Testis (tissue), 3 donors: Measurements from ENCODE around the gene PRPSAP1. TPM values are rescaled to one million over a fixed set of nuclear protein-coding genes. Genes with fewer than 3 reads are reported as not detected.
"Not testable (repeated sequence)": the region's sequence is repeated elsewhere in the genome, so short reads cannot be mapped to it uniquely, and the experiment has no call there.

ENCODE experiments used
- DNase-seq: peaks from one replicate; pipeline ENCODE4 v3.0.0-alpha.2; 2019
- H3K27ac ChIP-seq, 2 donors: fragments of 200-600 bp; sonication (generic); one replicate each; pipeline ENCODE4 v1.5.1; 2019
- H3K27me3 ChIP-seq: fragments of 200-600 bp; sonication (generic); one replicate; pipeline ENCODE4 v1.5.1; 2019
- H3K36me3 ChIP-seq: fragments of 200-600 bp; sonication (generic); one replicate; pipeline ENCODE4 v1.5.1; 2017; ENCODE audit warnings: low read depth; ENCODE audit errors: missing control alignments
- H3K4me1 ChIP-seq: fragments of 200-600 bp; sonication (generic); one replicate; pipeline ENCODE4 v1.5.1; 2019
- H3K4me3 ChIP-seq, 2 donors: fragments of 200-600 bp; sonication (generic); one replicate each; pipeline ENCODE4 v1.5.1; 2017 to 2019
- H3K9me3 ChIP-seq: fragments of 200-600 bp; sonication (generic); one replicate; pipeline ENCODE4 v1.5.1; 2017
- CTCF ChIP-seq, 3 experiments: fragments of 450-650 bp in 2 of 3; fragments of 200-600 bp in 1 of 3; sonication (generic) in 1 of 3; IDR thresholded peaks; one replicate each; pipeline ENCODE4 v1.5.1; 2016 to 2019; ENCODE audit warnings: antibody characterized with exemption in 3 of 3, mild to moderate bottlenecking in 2 of 3, moderate library complexity in 1 of 3
- POLR2A ChIP-seq: fragments of 450-650 bp; IDR thresholded peaks from one replicate; pipeline ENCODE4 v1.6.1; 2017; ENCODE audit warnings: antibody characterized with exemption, mild to moderate bottlenecking, moderate library complexity
- WGBS, 2 donors: methylation state at CpG; one replicate each; pipeline ENCODE4 v1.1.5; 2018; 5-methylcytosine and 5-hydroxymethylcytosine counted together
- intact Hi-C: fragments of 100-400 bp; cut with DNase I; formaldehyde crosslinking; loops from one replicate; pipeline ENCODE4 v1.15.1; 2023; ENCODE audit warnings: low total_unique reads
- polyA plus RNA-seq: library from polyadenylated mRNA; stranded (reverse); fragments of 350-450 nt; fragmentation: Illumina TruSeq; extraction: RNeasy Lipid Tissue Mini Kit (QIAGEN cat#74804); gene quantifications from one replicate; pipeline ENCODE4 v1.2.3, GENCODE V29; 2014; ENCODE audit warnings: low read depth, low replicate concordance; ENCODE audit not compliant: insufficient read depth
- total RNA-seq, 2 donors: library from RNA; depleted of rRNA; stranded (reverse); fragments of >200 nt; gene quantifications; one replicate each; pipeline ENCODE4 v1.2.3, GENCODE V29; 2016

The PRPSAP1 gene
- total and polyA plus RNA-seq, 3 donors from 2014 or later, result 132 to 184 (median 152) TPM

- WGBS, 2 donors, result 90 to 95% methylated on average over 11 of the region's 11 CpGs
- Histone ChIP-seq H3K4me3 (no peak overlapping the region), H3K4me1 (peaks cover 21% of the 10 kb centered on the region), H3K27ac (no peak overlapping the region), H3K9me3 (no peaks in the 10 kb centered on the region), H3K27me3 (no peaks in the 10 kb centered on the region), H3K36me3 (no peaks in the 10 kb centered on the region)
- intact Hi-C loops, result no loop called here
- no peak for DNase-seq
- TF ChIP-seq CTCF (IDR thresholded peaks at IDR 0.05) (no peak), POLR2A (no peak)
Observed at GRCh38 chr17:76363107-76363842, 9.6 kb upstream of the PRPSAP1 start.

- no peak for DNase-seq
- Histone ChIP-seq H3K4me1 (peaks cover 21% of the 10 kb centered on the region), H3K27me3 (no peaks in the 10 kb centered on the region), H3K36me3 (no peaks in the 10 kb centered on the region), H3K27ac (no peak overlapping the region), H3K4me3 (no peak overlapping the region), H3K9me3 (no peaks in the 10 kb centered on the region)
- TF ChIP-seq CTCF (IDR thresholded peaks at IDR 0.05), result no peak
- TF ChIP-seq POLR2A, result no peak
- 53 to 68% methylated on average over 2 of the region's 2 CpGs for WGBS, 2 donors
- intact Hi-C loops, result no loop called here
Observed at GRCh38 chr17:76360461-76360860, 6.7 kb upstream of the PRPSAP1 start.

DNA sequence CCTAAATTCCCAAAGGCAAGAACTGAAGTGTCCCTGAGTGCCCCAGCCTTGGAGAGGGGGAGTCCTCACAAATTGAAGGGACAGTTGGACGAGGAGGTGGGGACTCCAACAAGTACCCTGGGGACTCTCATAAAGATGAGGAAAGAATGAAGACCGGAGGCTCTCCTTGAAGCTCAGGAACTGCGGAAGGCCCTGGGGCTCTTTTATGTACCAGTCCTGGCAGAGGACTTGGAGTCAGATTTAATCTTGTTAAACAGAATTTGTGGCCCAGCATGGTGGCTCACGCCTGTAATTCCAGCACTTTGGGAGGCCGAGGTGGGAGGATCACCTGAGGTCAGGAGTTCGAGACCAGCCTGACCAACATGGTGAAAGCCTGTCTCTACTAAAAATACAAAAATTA is 6.1 kb upstream of the PRPSAP1 start:
- H3K4me3 ChIP-seq, H3K36me3 ChIP-seq, DNase-seq, intact Hi-C loops, H3K9me3 ChIP-seq, H3K27ac ChIP-seq, H3K27me3 ChIP-seq: not testable (repeated sequence)
- WGBS, 2 donors, result 88 to 92% methylated on average over 6 of the region's 6 CpGs
- H3K4me1 ChIP-seq, result peaks cover 22% of the 10 kb centered on the region

DNA sequence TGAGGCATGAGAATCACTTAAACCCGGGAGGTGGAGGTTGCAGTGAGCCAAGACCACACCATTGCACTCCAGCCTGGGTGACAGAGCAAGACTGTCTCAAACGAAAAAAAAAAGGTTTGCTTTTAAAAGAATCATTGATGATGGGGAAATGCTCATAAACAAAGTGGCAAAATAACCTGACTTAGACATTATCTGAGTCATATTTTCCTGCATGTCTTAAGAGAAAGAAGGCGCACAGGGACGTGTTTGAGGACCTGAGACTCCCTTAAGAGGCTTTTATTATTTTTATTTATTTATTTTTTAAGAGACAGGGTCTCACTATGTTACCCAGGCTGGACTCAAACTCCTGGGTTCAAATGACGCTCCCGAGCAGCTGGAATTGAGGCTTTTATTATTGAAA is 5.7 kb upstream of the PRPSAP1 start:
- 89 to 92% methylated on average over 6 of the region's 6 CpGs for whole genome bisulfite sequencing, 2 donors
- TF ChIP-seq CTCF (IDR thresholded peaks at IDR 0.05), result no peak
- no peak for TF ChIP-seq POLR2A
- Histone ChIP-seq H3K27me3 (no peaks in the 10 kb centered on the region), H3K9me3 (no peaks in the 10 kb centered on the region), H3K27ac (no peak overlapping the region), H3K4me1 (peaks cover 26% of the 10 kb centered on the region), H3K36me3 (no peaks in the 10 kb centered on the region), H3K4me3 (no peak overlapping the region)
- no peak for DNase-seq
- intact Hi-C loops, result no loop called here

DNA sequence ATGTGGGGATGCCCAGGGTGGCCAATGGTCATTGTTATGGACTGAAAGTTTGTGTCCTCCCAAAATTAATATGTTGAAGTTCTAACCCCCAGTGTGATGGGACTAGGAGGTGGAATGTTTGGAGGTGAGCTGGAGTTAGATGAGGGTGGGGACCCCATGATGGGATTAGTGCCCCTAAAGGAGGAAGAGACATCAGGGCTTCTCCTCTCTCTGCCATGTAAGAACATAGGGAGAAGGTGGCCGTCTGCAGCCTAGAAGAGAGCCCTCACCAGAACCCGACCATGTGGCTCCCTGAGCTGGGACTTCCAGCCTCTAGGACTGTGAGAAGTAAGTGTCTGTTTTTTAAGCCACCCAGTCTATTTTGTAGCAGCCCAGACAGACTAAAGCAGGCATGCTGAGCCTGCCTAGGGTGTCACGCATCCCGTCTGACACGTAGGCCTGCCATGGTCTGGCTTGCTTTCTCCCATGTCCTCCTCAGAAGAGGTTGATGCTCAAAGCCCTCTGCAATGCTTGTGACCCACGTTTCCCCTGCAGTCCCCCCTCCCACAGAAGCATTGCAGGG is 4.0 kb upstream of the PRPSAP1 start:
- WGBS, 2 donors, result 84 to 90% methylated on average over 5 to 6 of the region's 6 CpGs
- Histone ChIP-seq H3K36me3 (no peaks in the 10 kb centered on the region), H3K27ac (no peak overlapping the region), H3K27me3 (no peaks in the 10 kb centered on the region), H3K9me3 (no peaks in the 10 kb centered on the region), H3K4me1 (peaks cover 25% of the 10 kb centered on the region), H3K4me3 (no peak overlapping the region)
- intact Hi-C loops, result no loop called here
- TF ChIP-seq POLR2A (no peak), CTCF (IDR thresholded peaks at IDR 0.05) (no peak)
- DNase-seq, result no peak
